Measurements from ENCODE around the gene RPA3.

DNA sequence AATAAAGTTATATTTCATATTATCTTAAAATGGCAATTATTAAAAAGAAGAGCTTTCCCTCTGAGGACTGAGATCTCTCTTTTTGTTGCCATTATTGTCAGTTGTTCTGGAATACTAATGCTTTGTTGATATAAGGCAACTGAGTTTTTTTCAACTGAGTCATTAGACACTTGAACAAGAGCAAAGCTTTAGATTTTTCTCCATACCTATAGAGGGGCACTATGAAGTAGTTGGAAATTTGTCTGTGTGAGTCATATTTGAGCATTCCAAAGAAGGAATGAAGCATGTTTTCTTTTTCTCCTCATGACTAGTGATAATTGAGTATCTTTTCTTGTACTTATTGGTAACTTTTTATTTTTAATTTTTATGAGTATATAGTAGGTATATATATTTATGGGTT lies 24.5 kb downstream of the RPA3 start:
- TF ChIP-seq ZNF431 (CRISPR knock-in tag; IDR thresholded peaks at IDR 0.05; ENCODE audit: borderline replicate concordance, low read depth): no peak
- no peak for TF ChIP-seq CHD2 (IDR thresholded peaks at IDR 0.05; ENCODE audit: low read depth, low read length)
- no peak for TF ChIP-seq ZNF3 (CRISPR knock-in tag; IDR thresholded peaks at IDR 0.05)
- TF ChIP-seq, protein P1, sequence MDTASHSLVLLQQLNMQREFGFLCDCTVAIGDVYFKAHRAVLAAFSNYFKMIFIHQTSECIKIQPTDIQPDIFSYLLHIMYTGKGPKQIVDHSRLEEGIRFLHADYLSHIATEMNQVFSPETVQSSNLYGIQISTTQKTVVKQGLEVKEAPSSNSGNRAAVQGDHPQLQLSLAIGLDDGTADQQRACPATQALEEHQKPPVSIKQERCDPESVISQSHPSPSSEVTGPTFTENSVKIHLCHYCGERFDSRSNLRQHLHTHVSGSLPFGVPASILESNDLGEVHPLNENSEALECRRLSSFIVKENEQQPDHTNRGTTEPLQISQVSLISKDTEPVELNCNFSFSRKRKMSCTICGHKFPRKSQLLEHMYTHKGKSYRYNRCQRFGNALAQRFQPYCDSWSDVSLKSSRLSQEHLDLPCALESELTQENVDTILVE (CRISPR knock-in tag; IDR thresholded peaks at IDR 0.05): no peak
- no peak for TF ChIP-seq FOXM1 (CRISPR knock-in tag; IDR thresholded peaks at IDR 0.05)
- TF ChIP-seq NFE2 (CRISPR knock-in tag; IDR thresholded peaks at IDR 0.05): no peak
- TF ChIP-seq, protein P2, sequence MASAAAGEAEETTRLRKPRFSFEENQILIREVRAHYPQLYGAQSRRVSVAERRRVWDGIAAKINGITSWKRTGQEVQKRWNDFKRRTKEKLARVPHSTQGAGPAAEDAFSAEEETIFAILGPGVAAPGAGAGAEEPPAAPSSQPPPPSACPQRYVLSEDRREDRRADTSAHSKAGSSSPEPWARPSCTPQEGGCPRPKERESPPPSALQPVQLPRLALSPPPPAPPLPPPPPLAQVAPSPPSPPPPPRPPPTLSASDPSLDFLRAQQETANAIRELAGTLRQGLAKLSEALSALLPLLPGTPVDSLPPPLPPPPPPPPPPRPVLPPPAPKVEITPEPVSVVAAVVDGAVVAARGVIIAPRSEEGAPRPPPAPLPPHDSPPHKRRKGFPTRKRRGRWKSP (CRISPR knock-in tag; IDR thresholded peaks at IDR 0.05): no peak
- TF ChIP-seq AKAP8 (CRISPR knock-in tag; IDR thresholded peaks at IDR 0.05): no peak
- no peak for TF ChIP-seq RFX3 (CRISPR knock-in tag; IDR thresholded peaks at IDR 0.05)
- TF ChIP-seq, protein P3, sequence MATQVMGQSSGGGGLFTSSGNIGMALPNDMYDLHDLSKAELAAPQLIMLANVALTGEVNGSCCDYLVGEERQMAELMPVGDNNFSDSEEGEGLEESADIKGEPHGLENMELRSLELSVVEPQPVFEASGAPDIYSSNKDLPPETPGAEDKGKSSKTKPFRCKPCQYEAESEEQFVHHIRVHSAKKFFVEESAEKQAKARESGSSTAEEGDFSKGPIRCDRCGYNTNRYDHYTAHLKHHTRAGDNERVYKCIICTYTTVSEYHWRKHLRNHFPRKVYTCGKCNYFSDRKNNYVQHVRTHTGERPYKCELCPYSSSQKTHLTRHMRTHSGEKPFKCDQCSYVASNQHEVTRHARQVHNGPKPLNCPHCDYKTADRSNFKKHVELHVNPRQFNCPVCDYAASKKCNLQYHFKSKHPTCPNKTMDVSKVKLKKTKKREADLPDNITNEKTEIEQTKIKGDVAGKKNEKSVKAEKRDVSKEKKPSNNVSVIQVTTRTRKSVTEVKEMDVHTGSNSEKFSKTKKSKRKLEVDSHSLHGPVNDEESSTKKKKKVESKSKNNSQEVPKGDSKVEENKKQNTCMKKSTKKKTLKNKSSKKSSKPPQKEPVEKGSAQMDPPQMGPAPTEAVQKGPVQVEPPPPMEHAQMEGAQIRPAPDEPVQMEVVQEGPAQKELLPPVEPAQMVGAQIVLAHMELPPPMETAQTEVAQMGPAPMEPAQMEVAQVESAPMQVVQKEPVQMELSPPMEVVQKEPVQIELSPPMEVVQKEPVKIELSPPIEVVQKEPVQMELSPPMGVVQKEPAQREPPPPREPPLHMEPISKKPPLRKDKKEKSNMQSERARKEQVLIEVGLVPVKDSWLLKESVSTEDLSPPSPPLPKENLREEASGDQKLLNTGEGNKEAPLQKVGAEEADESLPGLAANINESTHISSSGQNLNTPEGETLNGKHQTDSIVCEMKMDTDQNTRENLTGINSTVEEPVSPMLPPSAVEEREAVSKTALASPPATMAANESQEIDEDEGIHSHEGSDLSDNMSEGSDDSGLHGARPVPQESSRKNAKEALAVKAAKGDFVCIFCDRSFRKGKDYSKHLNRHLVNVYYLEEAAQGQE (IDR thresholded peaks at IDR 0.05; ENCODE audit: borderline replicate concordance in 1 of 2, low read depth in 1 of 2, low read length in 2 of 2): no peak
- TF ChIP-seq, protein P4, sequence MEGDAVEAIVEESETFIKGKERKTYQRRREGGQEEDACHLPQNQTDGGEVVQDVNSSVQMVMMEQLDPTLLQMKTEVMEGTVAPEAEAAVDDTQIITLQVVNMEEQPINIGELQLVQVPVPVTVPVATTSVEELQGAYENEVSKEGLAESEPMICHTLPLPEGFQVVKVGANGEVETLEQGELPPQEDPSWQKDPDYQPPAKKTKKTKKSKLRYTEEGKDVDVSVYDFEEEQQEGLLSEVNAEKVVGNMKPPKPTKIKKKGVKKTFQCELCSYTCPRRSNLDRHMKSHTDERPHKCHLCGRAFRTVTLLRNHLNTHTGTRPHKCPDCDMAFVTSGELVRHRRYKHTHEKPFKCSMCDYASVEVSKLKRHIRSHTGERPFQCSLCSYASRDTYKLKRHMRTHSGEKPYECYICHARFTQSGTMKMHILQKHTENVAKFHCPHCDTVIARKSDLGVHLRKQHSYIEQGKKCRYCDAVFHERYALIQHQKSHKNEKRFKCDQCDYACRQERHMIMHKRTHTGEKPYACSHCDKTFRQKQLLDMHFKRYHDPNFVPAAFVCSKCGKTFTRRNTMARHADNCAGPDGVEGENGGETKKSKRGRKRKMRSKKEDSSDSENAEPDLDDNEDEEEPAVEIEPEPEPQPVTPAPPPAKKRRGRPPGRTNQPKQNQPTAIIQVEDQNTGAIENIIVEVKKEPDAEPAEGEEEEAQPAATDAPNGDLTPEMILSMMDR (CRISPR knock-in tag; IDR thresholded peaks at IDR 0.05): no peak
- no peak for TF ChIP-seq FIP1L1 (IDR thresholded peaks at IDR 0.05; ENCODE audit: borderline replicate concordance, insufficient read depth, low read depth, low read length)
- no peak for TF ChIP-seq RFX5 (IDR thresholded peaks at IDR 0.05; ENCODE audit: low read depth, low read length)

Measured in HepG2 (cell line).